Activated CD8-positive, alpha-beta memory T cell treated with anti-CD3 and anti-CD28 coated beads, Interleukin-2, amount 10 ng/mL, durations not matched to agents 7 days and 5 days (primary cell): Measurements from ENCODE around the gene RBBP6. TPM values are rescaled to one million over a fixed set of nuclear protein-coding genes. Genes with fewer than 3 reads are reported as not detected.
"Not testable (repeated sequence)": the region's sequence is repeated elsewhere in the genome, so short reads cannot be mapped to it uniquely, and the experiment has no call there.

Experiments used
- ATAC-seq: fragments of 150-1000 bp; cut with Tn5 transposase; one replicate; pipeline ENCODE4 v1.10.0; 2021; ENCODE audit warnings: moderate library complexity
- CTCF ChIA-PET: fragments of 350-600 bp; sonication (Branson Sonifier 250); formaldehyde crosslinking; loops from one replicate; lab custom pipeline; 2021; ENCODE audit warnings: antibody characterized with exemption; lab: Charles Lee
- DNase-seq: peaks from one replicate; pipeline ENCODE4 v3.0.0-alpha.2; 2020
- H3K27ac Mint-ChIP-seq: one replicate; pipeline ENCODE4 v1.8.0; 2021; ENCODE audit warnings: mild to moderate bottlenecking, mixed read lengths
- H3K27me3 Mint-ChIP-seq: one replicate; pipeline ENCODE4 v1.8.0; 2021; ENCODE audit warnings: mixed read lengths
- H3K36me3 Mint-ChIP-seq: one replicate; pipeline ENCODE4 v1.8.0; 2021; ENCODE audit warnings: mild to moderate bottlenecking, mixed read lengths
- H3K4me1 Mint-ChIP-seq: one replicate; pipeline ENCODE4 v1.8.0; 2021; ENCODE audit warnings: mixed read lengths
- H3K4me3 Mint-ChIP-seq: one replicate; pipeline ENCODE4 v1.8.0; 2021; ENCODE audit warnings: mild to moderate bottlenecking, moderate library complexity, mixed read lengths
- H3K9me3 Mint-ChIP-seq: one replicate; pipeline ENCODE4 v1.8.0; 2022; ENCODE audit warnings: low read depth, mixed read lengths
- total RNA-seq, 2 experiments: library from RNA; stranded (reverse); gene quantifications; one replicate each; pipeline ENCODE4 v1.2.3, GENCODE V29; 2021

Gene RBBP6
- total RNA-seq, 2 experiments from 2014 or later: 60.4 to 72.4 TPM

GRCh38 chr16:24552705-24553246 lies 13.4 kb downstream of the RBBP6 start:
- Mint-ChIP-seq H3K4me3 (no peak overlapping the region), H3K36me3 (peaks cover 58% of the 10 kb centered on the region), H3K27me3 (no peaks in the 10 kb centered on the region), H3K27ac (no peak overlapping the region), H3K4me1 (peaks cover 21% of the 10 kb centered on the region), H3K9me3 (no peaks in the 10 kb centered on the region)
- DNase-seq (no peak), ATAC-seq (no peak)
- CTCF ChIA-PET: interaction anchor here (0.8 to 1.0 kb wide), 2 partner anchors 9 to 14 kb away, joined by 3 to 4 read pairs; partner anchors contain the start of gene RBBP6

GRCh38 chr16:24553983-24554382 lies 14.6 kb downstream of the RBBP6 start:
- Mint-ChIP-seq H3K27ac (no peak overlapping the region), H3K4me1 (peaks cover 17% of the 10 kb centered on the region), H3K9me3 (no peaks in the 10 kb centered on the region), H3K36me3 (peaks cover 58% of the 10 kb centered on the region), H3K27me3 (no peaks in the 10 kb centered on the region), H3K4me3 (no peak overlapping the region)
- ATAC-seq: no peak
- CTCF ChIA-PET: interaction anchor here (0.6 kb wide), 1 partner anchor 13 kb away, joined by 3 read pairs; no protein-coding TSS in a partner anchor
- DNase-seq: no peak

- ATAC-seq (no peak), DNase-seq (no peak)
- Mint-ChIP-seq H3K27me3 (no peaks in the 10 kb centered on the region), H3K36me3 (peaks cover 54% of the 10 kb centered on the region), H3K27ac (no peak overlapping the region), H3K4me3 (no peak overlapping the region), H3K4me1 (peaks cover 9% of the 10 kb centered on the region), H3K9me3 (no peaks in the 10 kb centered on the region)
- CTCF ChIA-PET: no interaction called here
Observed at GRCh38 chr16:24555346-24555872, 16.0 kb downstream of the RBBP6 start.

- no peak for DNase-seq
- CTCF ChIA-PET: no interaction called here
- Mint-ChIP-seq H3K9me3 (no peaks in the 10 kb centered on the region), H3K27ac (no peak overlapping the region), H3K36me3 (peaks cover 70% of the 10 kb centered on the region), H3K4me1 (peaks cover under 1% of the 10 kb centered on the region), H3K4me3 (no peak overlapping the region), H3K27me3 (no peaks in the 10 kb centered on the region)
- no peak for ATAC-seq
Observed at GRCh38 chr16:24562811-24563210, 23.4 kb downstream of the RBBP6 start.

- no peak overlapping the region for H3K4me3 Mint-ChIP-seq
- no peaks in the 10 kb centered on the region for H3K27me3 Mint-ChIP-seq
- H3K4me1 Mint-ChIP-seq: no peaks in the 10 kb centered on the region
- ATAC-seq (no peak), DNase-seq (no peak)
- H3K36me3 Mint-ChIP-seq: peaks cover 82% of the 10 kb centered on the region
- H3K27ac Mint-ChIP-seq: no peak overlapping the region
- H3K9me3 Mint-ChIP-seq: peaks cover 20% of the 10 kb centered on the region
- CTCF ChIA-PET: no interaction called here
Observed at GRCh38 chr16:24568392-24568791, 29.0 kb downstream of the RBBP6 start.

- no peak overlapping the region for H3K4me3 Mint-ChIP-seq
- H3K36me3 Mint-ChIP-seq: peaks cover 63% of the 10 kb centered on the region
- DNase-seq: no peak
- peaks cover 20% of the 10 kb centered on the region for H3K9me3 Mint-ChIP-seq
- no peak for ATAC-seq
- CTCF ChIA-PET: no interaction called here
- no peak overlapping the region for H3K27ac Mint-ChIP-seq
- no peaks in the 10 kb centered on the region for H3K27me3 Mint-ChIP-seq
- no peaks in the 10 kb centered on the region for H3K4me1 Mint-ChIP-seq
Observed at GRCh38 chr16:24571096-24571495, 31.7 kb downstream of the RBBP6 start.

GRCh38 chr16:24572069-24572468 lies 32.7 kb downstream of the RBBP6 start:
- Mint-ChIP-seq H3K27ac (peak overlapping the region; percentile 17), H3K9me3 (peaks cover 20% of the 10 kb centered on the region), H3K4me1 (no peaks in the 10 kb centered on the region), H3K27me3 (no peaks in the 10 kb centered on the region), H3K4me3 (no peak overlapping the region), H3K36me3 (peaks cover 58% of the 10 kb centered on the region)
- DNase-seq (no peak), ATAC-seq (no peak)
- CTCF ChIA-PET: interaction anchor here (0.6 kb wide), 1 partner anchor 9 kb away, joined by 3 read pairs; no protein-coding TSS in a partner anchor

- Mint-ChIP-seq H3K9me3 (peaks cover 20% of the 10 kb centered on the region), H3K4me3 (no peak overlapping the region), H3K27me3 (no peaks in the 10 kb centered on the region), H3K27ac (no peak overlapping the region), H3K4me1 (no peaks in the 10 kb centered on the region), H3K36me3 (peaks cover 47% of the 10 kb centered on the region)
- no peak for ATAC-seq
- DNase-seq: no peak
- CTCF ChIA-PET: interaction anchor here (0.7 kb wide), 1 partner anchor 278 kb away, joined by 3 read pairs; no protein-coding TSS in a partner anchor
Observed at GRCh38 chr16:24573141-24573540, 33.8 kb downstream of the RBBP6 start.

GRCh38 chr16:24574515-24575485 lies 35.4 kb downstream of the RBBP6 start:
- H3K27me3 Mint-ChIP-seq, H3K4me3 Mint-ChIP-seq, CTCF ChIA-PET: not testable (repeated sequence)

GRCh38 chr16:24575791-24576190 lies 36.4 kb downstream of the RBBP6 start:
- CTCF ChIA-PET, H3K4me1 Mint-ChIP-seq, H3K27me3 Mint-ChIP-seq, DNase-seq, H3K27ac Mint-ChIP-seq, ATAC-seq, H3K4me3 Mint-ChIP-seq: not testable (repeated sequence)
- Mint-ChIP-seq H3K9me3 (peaks cover 11% of the 10 kb centered on the region), H3K36me3 (peaks cover 22% of the 10 kb centered on the region)

More at GRCh38 chr16:24574515-24575485, 35.4 kb downstream of the RBBP6 start:
- Mint-ChIP-seq H3K36me3 (peaks cover 31% of the 10 kb centered on the region), H3K9me3 (peaks cover 14% of the 10 kb centered on the region)
- not testable (repeated sequence) for H3K27ac Mint-ChIP-seq, H3K4me1 Mint-ChIP-seq, DNase-seq, ATAC-seq

- Mint-ChIP-seq H3K36me3 (peaks cover 8% of the 10 kb centered on the region), H3K4me1 (no peaks in the 10 kb centered on the region), H3K9me3 (peaks cover 2% of the 10 kb centered on the region), H3K4me3 (no peak overlapping the region), H3K27me3 (no peaks in the 10 kb centered on the region), H3K27ac (no peak overlapping the region)
- CTCF ChIA-PET: interaction anchor here (1.0 kb wide), 1 partner anchor 21 kb away, joined by 3 read pairs; no protein-coding TSS in a partner anchor
- DNase-seq (no peak), ATAC-seq (no peak)
Observed at GRCh38 chr16:24577167-24577566, 37.8 kb downstream of the RBBP6 start.

GRCh38 chr16:24580665-24581064 lies 41.3 kb downstream of the RBBP6 start:
- H3K4me3 Mint-ChIP-seq: no peak overlapping the region
- no peak overlapping the region for H3K27ac Mint-ChIP-seq
- ATAC-seq: no peak
- no peak for DNase-seq
- H3K36me3 Mint-ChIP-seq: no peaks in the 10 kb centered on the region
- H3K27me3 Mint-ChIP-seq: peaks cover 13% of the 10 kb centered on the region
- CTCF ChIA-PET: interaction anchor here (0.7 kb wide), 1 partner anchor 8 kb away, joined by 3 read pairs; no protein-coding TSS in a partner anchor
- no peaks in the 10 kb centered on the region for H3K9me3 Mint-ChIP-seq
- peaks cover 5% of the 10 kb centered on the region for H3K4me1 Mint-ChIP-seq

GRCh38 chr16:24583494-24583893 lies 44.1 kb downstream of the RBBP6 start:
- CTCF ChIA-PET: no interaction called here
- Mint-ChIP-seq H3K36me3 (no peaks in the 10 kb centered on the region), H3K4me1 (peaks cover 13% of the 10 kb centered on the region), H3K9me3 (no peaks in the 10 kb centered on the region), H3K4me3 (no peak overlapping the region), H3K27me3 (peaks cover 16% of the 10 kb centered on the region), H3K27ac (no peak overlapping the region)
- no peak for ATAC-seq
- no peak for DNase-seq
